Endometrium (tissue), 2 donors: ENCODE results near the gene GRIN1.

Experiments used
- FAIRE-seq: peaks from 2 replicates; lab custom pipeline; 2012; peaks lifted over from hg19 to GRCh38; lab: Jason Lieb, UNC
- donor health status: control.
- donor health status: control.

Gene GRIN1

DNA sequence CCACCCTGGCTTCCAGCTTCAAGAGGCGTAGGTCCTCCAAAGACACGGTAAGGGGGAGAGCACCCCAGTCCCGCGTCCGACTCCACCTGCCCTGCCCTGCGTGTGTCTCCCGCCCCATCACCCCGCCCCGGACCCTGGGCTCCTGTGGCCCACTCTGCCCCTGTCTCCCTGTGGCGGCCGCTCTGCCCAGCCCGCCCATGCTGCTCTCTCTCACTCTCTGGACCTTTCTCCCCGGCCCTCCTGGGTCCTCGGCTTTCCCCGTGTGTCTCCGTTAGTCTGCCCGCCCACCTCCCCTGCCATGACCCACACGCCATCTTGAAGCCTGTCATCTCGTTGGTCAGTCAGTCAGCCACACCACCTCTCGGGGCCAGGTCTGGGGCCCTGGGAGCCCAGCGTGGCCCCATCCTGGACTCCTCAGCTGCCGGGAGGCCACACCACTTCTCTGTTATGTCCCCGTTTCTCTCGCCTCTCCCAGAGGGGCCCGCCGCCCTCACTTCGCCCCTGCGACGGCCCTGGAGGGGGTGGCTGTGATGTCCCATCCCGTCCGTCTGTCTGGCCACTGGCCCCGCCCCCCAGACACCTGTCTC lies 26.4 kb downstream of the GRIN1 start:
- FAIRE-seq, result no peak

DNA sequence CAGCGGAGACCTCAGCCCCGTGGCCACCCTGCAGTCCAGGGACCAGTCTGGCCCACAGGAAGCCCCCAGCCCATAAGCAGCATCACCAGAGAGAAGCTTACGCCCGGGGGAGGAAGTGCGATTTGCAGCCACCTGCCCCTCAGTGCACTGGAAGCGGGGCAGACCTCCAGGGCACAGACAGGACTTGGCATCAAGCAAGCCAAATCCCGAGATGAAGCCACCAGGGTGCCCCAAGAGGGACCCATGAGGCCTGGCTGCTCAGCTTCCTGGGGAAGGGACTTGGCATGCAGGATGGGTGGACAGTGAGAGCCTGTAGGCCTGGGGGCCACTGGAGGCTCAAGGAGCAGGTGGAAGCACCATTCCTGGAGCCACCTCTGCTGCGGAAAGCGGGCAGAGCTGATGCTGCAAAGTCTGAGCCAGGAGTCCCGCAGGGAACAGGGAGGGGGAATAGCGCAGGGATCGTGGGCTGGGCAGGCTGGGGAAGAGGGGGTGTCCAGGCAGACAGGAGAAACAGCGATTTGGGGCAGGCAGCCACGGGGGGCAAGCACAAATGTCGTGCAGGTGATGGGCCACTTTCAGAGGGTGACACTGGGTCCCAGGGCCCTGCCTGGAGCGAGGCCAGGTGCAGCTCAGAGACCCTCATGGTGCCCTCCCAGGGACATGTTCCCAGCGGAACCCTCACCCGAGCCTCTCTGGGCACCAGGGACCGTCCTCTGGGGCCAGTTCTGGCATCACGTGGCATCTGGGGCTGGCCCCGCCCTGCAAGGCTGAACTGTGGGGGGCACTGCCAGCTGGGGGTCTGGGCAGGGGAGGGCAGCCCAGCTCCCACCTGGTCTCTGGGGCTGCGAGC lies 27.7 kb downstream of the GRIN1 start:
- no peak for FAIRE-seq

DNA sequence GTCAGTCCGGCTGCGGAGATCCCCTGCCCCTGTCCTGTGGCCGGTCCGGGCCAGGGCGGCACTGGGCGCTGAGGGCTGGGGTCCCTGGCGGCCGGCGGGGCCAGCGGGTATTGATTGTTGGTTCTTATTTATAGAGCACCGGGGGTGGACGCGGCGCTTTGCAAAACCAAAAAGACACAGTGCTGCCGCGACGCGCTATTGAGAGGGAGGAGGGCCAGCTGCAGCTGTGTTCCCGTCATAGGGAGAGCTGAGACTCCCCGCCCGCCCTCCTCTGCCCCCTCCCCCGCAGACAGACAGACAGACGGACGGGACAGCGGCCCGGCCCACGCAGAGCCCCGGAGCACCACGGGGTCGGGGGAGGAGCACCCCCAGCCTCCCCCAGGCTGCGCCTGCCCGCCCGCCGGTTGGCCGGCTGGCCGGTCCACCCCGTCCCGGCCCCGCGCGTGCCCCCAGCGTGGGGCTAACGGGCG lies 28.4 kb downstream of the GRIN1 start:
- FAIRE-seq, result no peak

DNA sequence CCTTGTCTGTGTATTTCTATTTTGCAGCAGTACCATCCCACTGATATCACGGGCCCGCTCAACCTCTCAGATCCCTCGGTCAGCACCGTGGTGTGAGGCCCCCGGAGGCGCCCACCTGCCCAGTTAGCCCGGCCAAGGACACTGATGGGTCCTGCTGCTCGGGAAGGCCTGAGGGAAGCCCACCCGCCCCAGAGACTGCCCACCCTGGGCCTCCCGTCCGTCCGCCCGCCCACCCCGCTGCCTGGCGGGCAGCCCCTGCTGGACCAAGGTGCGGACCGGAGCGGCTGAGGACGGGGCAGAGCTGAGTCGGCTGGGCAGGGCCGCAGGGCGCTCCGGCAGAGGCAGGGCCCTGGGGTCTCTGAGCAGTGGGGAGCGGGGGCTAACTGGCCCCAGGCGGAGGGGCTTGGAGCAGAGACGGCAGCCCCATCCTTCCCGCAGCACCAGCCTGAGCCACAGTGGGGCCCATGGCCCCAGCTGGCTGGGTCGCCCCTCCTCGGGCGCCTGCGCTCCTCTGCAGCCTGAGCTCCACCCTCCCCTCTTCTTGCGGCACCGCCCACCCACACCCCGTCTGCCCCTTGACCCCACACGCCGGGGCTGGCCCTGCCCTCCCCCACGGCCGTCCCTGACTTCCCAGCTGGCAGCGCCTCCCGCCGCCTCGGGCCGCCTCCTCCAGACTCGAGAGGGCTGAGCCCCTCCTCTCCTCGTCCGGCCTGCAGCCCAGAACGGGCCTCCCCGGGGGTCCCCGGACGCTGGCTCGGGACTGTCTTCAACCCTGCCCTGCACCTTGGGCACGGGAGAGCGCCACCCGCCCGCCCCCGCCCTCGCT lies 29.0 kb downstream of the GRIN1 start:
- no peak for FAIRE-seq

DNA sequence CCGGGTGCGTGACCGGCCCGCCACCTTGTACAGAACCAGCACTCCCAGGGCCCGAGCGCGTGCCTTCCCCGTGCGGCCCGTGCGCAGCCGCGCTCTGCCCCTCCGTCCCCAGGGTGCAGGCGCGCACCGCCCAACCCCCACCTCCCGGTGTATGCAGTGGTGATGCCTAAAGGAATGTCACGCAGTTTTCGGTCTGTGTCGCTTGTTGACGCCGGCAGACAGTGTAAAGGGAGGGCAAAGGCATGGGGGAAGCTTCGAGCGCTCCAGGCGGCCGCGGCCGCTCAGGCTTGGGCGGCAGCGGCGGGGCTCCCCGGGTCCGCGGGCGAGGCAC lies 29.6 kb downstream of the GRIN1 start:
- FAIRE-seq, result no peak

DNA sequence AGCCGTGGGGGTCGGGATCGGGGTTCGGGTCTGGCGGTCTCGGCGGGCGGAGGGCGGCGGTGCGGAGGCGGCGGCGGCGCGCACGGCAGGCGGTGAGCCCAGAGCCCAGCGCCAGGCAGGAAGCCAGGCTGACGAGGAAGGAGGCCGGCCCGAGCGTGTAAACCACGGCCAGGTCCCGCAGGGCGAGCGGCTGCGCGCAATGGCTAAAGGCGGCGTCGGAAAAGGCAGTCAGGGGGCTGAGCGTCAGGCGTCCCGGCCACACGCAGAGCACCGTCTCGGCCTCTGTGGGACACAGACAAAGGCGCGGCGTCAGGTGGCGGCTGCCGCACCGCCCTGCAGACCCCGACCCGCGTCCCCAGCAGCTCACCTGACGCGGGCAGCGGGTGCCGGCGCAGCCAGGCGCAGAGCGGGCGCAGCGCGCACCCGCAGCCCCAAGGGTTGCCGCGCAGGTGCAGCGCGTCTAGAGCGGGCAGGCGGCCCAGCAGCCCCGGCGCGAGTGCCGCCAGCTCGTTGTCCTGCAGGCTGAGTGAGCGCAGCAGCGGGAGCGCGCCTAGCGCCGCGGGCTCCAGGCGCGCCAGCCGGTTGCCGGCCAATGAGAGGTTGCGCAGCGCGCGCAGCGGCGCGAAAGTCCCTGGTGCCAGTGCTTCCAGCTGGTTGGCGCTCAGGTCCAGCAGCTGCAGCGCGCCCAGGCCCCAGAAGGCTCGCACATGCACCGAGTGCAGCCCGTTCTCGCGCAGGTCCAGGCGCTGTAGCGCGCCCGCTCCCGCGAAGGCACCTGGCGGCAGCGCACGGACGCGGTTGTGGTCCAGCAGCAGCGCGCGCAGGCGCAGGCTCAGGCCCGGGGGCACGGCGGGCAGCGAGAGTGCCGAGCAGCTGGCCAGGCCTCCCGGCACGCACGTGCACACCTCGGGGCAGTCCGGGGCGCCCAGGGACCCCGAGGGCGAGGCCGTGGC lies 30.2 kb downstream of the GRIN1 start:
- no peak for FAIRE-seq

DNA sequence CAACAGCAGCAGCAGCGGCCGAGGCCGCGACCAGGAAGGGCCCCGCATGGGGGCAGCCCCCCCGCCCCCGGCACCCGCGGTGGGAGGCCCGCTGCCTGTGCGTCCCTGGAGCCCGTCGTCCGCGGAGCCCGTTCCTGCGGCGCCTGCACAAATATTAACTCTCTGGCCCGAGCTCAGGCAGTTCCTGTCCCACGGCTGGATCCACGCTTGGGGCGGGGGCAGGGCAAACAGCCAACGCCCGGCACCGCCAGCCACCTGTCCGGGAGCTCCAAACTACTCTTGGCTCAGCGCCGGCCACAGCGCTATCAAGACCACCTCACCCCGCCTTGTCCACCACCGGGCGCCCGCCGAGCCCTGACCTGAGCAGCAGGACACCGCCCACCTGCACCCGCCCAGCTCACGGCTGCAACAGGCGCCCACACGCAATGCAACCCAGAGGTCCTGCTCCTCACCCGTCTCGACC lies 31.0 kb downstream of the GRIN1 start, which contains the start of gene LRRC26:
Gene LRRC26 (minus strand): TSS at position 156 of the 463 bp plus-strand sequence. CDS start 108 bp downstream, at position 48.
- no peak for FAIRE-seq

DNA sequence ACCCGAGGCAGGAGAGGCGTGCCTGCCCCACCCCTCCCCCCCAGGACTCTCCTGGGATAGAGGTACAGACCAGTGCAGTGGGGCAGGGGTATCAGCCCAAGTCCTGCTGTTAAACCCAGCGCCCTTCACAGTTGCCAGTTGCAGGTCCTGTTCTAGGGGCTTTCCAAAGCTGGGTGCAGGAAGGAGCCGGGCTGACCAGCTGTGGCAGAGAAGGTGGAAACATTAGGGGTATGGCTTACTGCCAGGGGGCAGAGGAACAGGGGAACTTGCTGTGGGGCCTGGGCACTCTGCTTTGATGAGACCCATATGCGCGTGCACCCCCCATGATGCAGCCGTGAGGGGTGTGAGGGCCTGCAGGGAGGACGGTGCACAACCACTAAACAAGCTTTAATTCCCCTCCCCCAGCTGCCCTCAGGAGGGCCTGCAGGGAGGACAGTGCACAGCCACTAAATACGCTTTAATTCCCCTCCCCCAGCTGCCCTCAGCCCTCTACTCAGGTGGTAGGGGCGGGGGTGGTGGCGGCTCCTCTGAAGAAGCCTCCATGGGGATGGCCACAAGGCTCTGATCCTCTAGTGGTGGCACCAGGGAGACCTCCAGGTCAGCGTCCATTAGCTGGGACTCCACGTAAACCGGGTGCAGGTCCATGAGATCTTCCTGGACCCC lies 31.7 kb downstream of the GRIN1 start:
- FAIRE-seq, result no peak

DNA sequence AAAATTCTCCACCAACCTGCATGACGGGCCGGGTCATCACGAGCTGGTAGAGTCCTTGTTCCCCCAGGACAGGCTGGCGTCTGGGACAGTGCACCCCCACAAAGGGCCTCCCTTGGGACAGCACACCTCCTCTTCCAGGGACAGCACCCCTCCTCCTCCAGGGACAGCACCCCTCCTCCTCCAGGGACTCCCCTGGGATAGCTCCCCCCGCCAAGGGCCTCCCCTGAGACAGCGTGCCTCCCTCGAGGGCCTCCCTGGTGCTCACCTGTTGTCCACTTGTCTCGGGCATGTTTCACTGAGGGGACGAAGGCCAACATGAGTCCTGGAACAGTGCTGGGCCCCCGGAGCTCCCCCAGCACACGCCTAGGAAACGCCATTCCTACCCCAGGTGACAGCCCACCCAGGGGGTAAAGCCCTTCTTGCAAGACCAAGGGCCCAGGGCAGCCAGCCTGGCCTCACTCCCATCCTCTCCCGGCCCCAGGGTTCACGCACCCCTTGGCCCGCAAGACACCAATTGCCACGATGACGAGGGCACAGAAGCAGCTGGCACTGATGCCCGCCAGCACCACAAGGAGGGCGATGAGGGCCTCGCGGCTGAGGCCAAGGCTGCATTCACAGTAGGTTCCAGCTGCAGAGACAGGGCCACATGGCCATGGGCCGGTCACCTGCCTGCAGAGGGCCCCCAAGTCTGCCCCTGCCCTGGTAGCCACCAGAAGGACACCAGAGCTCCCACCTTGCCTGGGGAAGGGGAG lies 32.4 kb downstream of the GRIN1 start:
- no peak for FAIRE-seq

DNA sequence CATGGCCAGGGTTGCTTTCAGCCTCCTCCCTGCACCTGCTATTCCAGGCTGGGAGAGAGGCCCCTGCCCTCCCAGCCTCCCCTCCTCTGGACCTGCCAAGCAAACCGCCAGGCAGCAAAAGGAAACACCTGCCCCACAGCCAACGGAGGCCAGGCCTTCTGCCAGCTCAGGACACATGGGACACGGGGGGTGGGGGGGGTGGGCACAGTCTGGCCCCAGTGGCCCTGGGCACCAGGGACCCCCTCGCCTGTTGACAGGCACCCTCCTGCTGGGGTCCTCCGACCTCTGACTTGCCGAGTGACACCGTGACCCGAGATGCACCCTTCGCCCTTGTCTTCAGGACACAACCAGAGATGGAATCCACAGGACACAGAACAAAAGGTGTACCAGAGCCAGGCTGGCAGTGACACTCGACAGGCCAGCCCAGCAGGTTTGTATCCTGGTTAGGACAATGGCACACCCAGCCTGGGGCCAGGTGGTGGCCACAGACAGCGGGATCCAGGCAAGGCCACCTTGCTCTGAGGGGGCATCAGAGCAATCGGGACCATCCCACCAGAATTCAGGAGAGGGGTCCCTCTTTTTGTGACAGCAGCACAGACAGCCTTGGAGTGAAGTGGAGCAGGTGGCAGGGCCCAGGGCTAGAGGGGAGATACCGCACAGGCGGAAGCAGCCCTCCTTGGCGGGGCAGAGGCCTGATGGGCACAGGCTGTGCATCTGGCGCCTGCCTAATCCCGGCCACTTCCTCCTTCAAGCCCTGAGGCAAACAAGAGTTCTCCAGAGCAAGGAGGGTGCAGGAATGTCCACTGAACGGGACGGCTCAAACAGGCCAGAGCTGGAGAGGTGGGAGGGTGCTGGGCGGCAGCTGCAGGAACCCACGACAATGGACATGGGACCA lies 34.2 kb downstream of the GRIN1 start:
- FAIRE-seq, result no peak

DNA sequence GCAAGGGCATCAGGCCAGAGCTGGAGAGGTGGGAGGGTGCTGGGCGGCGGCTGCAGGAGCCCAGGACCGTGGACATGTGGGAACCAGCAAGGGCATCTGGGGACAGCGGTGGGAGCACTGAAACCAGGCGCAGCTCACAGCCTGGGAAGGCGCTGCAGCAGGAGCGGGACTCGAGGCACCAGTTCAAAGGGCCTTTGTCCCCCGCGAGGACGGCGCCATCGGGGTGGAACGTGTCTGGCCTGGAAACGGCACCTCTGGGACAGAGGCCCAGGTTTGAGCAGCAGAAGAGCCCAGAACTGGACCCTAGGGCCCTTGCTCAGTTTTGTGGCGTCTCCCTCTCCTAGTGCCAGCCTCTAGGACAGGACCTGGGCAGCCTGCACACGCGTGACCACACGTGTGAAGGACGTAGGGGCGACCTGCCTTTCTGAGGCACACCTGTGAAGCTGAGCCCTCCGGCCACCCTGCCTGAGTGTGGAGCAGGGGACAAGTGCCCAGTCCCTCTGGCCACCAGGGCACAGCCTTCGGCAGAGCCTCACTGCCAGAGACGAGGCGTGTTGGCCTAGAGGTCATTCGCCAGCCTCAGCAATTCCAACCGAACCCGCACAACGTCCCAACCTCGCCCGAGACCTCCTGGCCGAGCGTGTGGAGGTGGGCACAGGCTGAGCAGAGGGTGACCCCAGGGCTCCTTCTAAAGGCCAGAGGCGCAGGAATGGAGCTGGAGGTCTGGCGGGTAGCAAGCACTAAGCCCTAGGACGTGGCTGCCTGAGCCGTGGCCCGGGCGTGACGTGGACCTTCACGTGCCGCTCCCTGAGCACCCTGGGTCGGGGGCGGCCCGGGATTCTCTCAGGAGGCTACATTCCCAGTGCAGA lies 35.1 kb downstream of the GRIN1 start:
- no peak for FAIRE-seq

DNA sequence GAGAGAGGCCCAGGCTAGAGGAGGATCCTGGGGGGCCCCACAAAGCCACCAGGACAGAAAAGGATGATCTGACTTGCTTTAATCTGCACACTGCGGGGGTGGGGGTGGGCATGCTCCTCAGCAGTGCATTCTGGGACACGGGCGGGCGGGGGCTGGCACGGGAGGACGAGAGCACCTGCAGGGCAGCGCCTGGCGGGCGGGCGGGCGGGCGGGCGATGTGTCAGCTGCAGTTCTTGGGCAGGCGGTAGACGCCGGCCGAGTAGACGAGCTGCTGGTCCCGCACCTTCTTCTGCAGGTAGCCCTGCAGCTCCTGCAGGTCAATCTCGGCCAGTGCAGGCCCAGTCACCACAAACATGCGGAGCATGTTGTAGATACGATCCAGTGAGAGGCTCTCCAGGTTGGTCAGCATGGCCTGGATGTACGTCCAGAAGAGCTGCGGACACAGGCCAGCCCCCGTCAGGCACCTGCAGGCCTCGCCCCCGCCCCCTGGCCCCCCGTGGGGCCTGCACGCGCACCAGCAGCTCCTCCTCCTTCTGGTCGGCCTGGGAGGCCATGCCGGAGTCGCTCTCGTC lies 35.9 kb downstream of the GRIN1 start:
- FAIRE-seq, result no peak

DNA sequence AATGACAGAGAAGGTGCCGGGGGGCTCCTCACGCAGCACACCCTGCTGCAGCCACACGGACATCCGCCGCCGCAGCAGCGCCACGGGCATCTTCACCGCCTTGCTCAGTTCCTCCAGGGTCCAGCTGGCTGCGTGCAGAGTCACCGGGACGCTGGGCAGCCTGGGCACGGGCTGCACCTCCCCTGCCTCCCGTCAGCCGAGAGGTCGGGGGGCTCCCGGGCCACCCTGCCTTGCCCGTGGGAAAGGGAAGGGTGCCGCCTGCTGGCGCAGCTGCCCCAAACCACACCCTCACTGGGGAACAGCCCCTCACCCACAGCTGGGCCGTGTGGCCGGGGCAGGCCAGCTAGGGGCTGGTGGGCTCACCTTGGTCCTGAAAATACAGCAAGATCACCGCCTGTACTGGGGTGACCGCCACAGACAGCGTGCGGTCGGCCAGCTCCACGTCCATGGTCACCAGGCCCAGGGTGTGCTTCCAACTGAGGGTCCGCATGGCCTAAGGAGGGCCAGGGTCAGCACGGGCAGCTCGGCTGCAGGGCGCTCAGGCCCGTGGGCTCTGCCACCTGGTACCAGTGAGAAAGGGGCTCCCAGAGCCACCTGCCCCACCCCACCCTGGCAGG lies 36.5 kb downstream of the GRIN1 start:
- FAIRE-seq, result no peak

DNA sequence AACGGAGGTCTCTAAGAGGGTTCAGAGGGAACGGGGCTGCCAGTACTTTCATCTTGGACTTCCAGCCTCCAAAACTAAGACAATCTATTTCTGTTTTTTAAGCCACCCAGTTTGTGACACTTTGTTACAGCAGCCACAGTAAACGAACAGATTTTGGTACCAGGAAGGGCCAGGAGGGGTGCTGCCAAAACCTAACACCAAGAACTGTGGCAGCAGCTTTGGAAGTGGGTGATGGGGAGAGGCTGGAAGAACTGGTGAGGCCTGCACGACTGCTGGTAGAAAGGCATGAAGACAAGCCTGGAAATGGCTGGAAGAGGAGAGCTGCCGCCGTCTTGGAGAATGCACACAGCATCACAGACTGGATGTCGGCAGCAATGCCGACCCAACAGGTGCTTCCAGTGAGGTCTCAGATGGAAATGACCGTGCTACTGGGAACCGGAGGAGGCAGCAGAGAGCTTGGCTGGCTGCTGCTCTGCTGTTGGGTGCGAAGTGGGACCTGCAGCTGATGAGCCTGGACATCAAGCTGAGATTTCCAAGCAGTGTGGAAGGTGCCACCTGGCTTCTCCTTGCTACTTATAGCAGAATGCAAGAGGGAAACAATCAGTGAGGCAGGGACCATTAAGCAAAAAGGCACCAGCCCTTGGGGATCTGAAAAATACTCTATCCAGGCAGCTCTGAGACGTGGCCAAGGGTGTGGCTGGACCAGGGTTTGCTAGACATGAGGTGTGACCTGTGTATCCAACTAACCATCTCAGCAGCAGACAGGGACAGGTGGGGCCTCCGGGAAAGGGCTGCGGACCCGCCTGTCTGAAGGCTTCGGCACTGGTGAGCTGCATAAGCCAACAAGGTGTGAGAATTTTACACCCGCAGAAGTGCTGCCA lies 37.6 kb downstream of the GRIN1 start:
- FAIRE-seq, result no peak

DNA sequence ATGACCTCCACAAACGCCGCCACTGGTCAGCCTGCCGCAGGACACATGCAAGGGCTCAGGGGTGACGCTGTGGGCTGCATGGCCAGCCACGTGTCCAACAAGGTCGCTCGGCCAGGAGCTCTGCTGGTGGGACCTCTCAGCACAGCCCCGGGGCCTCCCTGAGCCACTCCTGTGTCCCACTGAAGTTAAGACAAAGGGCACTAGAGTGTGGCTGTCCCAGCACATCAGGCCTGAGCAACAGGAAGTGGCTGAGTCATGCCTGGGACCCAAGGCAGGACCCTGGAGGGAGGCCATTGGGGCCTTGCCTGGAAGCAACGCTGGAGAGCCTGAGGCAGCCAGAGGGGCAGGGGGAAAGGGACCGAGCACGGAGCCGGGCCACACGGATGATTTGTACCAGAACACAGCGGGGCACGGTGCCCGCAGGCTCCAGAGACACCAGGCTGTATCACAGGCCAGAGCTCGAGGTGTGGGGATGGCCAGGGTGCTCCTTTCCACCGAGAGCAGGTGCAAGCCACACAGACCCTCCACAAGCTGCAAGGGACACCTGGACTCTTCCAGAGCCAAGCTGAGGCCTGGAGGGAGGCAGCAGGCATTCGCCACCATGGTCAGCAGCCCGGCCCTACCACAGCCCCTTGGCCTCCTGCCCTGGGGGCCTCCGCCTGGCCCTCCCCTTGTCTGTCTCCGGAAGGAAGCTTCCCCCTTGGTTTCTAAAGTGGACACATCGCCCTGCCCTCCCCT lies 39.4 kb downstream of the GRIN1 start:
- no peak for FAIRE-seq
